Coronary artery (tissue), 2 donors: Measurements from ENCODE around the gene PHACTR1.

ENCODE experiments used
- DNase-seq: peaks from one replicate; pipeline ENCODE4 v3.0.0-alpha.2; 2017; ENCODE audit warnings: low spot score
- H3K27ac ChIP-seq, 2 donors: fragments of 200-600 bp; sonication (generic); one replicate each; pipeline ENCODE4 v1.5.1; 2016 to 2019
- H3K4me3 ChIP-seq: fragments of 200-600 bp; sonication (generic); 2 replicates; pipeline ENCODE4 v1.5.1; 2016; ENCODE audit warnings: mild to moderate bottlenecking, moderate library complexity
- CTCF ChIP-seq: fragments of 200-600 bp; sonication (generic); IDR thresholded peaks from one replicate; pipeline ENCODE4 v1.5.1; 2019; ENCODE audit warnings: antibody characterized with exemption

Gene PHACTR1

GRCh38 chr6:13280254-13280653, 563.7 kb downstream of the PHACTR1 start:
- Histone ChIP-seq H3K4me3 (no peak overlapping the region), H3K27ac (no peak overlapping the region)
- TF ChIP-seq CTCF = no peak
- DNase-seq = no peak

GRCh38 chr6:13281686-13282085, 565.1 kb downstream of the PHACTR1 start:
- Histone ChIP-seq H3K4me3 (no peak overlapping the region), H3K27ac (no peak overlapping the region)
- DNase-seq = no peak
- TF ChIP-seq CTCF = no peak

GRCh38 chr6:13282393-13283069, 566.0 kb downstream of the PHACTR1 start:
- H3K4me3 ChIP-seq = no peak overlapping the region
- no peak for DNase-seq
- TF ChIP-seq CTCF = no peak
- no peak overlapping the region for H3K27ac ChIP-seq

GRCh38 chr6:13283331-13283730, 566.8 kb downstream of the PHACTR1 start:
- no peak for DNase-seq
- no peak overlapping the region for H3K27ac ChIP-seq
- no peak for TF ChIP-seq CTCF
- H3K4me3 ChIP-seq = no peak overlapping the region

GRCh38 chr6:13284646-13285045, 568.1 kb downstream of the PHACTR1 start:
- TF ChIP-seq CTCF = no peak
- no peak for DNase-seq
- Histone ChIP-seq H3K27ac (no peak overlapping the region), H3K4me3 (no peak overlapping the region)

GRCh38 chr6:13285705-13286104, 569.1 kb downstream of the PHACTR1 start:
- no peak for TF ChIP-seq CTCF
- no peak overlapping the region for H3K4me3 ChIP-seq
- H3K27ac ChIP-seq = no peak overlapping the region
- DNase-seq = no peak

GRCh38 chr6:13286181-13286580, 569.6 kb downstream of the PHACTR1 start:
- peak; percentile 22 for DNase-seq

More at GRCh38 chr6:13286181-13286580, 569.6 kb downstream of the PHACTR1 start:
- Histone ChIP-seq H3K4me3 (no peak overlapping the region), H3K27ac (no peak overlapping the region)
- no peak for TF ChIP-seq CTCF
